ENCODE results near the gene GAA. TPM values are rescaled to one million over a fixed set of nuclear protein-coding genes. Genes with fewer than 3 reads are reported as not detected.

The GAA gene
- total and polyA plus RNA-seq, 2 of the 4 experiments (the other 2 are of a cell fraction): 2.2 to 14.8 TPM

- POLR2A ChIA-PET (ENCODE audit: unreplicated experiment): no interaction called here
- no peaks in the 10 kb centered on the region for H4K20me1 ChIP-seq (ENCODE audit: insufficient read depth, low read length)
- no peak overlapping the region for H4K91ac ChIP-seq (ENCODE audit: insufficient read depth, low read depth, low read length)
- H3K9ac ChIP-seq (ENCODE audit: low read depth, low read length): no peak overlapping the region
- H3K4me2 ChIP-seq (ENCODE audit: low read depth, low read length): no peak overlapping the region
- no peaks in the 10 kb centered on the region for H3K79me1 ChIP-seq (ENCODE audit: low read depth in 1 of 2, low read length in 2 of 2)
- H2BK20ac ChIP-seq (ENCODE audit: low read depth, low read length): no peak overlapping the region
- H3K18ac ChIP-seq (ENCODE audit: low read depth, low read length): no peak overlapping the region
- 91% methylated on average over 6 of the region's 31 CpGs; no CpG with 5 or more reads in 1 of the 2 experiments for WGBS, 2 experiments (ENCODE audit: extremely low coverage in 2 of 2, insufficient read length in 1 of 2)
- no peak for ATAC-seq (ENCODE audit: low read depth)
- TF ChIP-seq CEBPB (IDR thresholded peaks at IDR 0.05; ENCODE audit: low read depth, low read length): no peak
- TF ChIP-seq, protein P1, sequence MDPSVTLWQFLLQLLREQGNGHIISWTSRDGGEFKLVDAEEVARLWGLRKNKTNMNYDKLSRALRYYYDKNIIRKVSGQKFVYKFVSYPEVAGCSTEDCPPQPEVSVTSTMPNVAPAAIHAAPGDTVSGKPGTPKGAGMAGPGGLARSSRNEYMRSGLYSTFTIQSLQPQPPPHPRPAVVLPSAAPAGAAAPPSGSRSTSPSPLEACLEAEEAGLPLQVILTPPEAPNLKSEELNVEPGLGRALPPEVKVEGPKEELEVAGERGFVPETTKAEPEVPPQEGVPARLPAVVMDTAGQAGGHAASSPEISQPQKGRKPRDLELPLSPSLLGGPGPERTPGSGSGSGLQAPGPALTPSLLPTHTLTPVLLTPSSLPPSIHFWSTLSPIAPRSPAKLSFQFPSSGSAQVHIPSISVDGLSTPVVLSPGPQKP (IDR thresholded peaks at IDR 0.05; ENCODE audit: borderline replicate concordance, low read depth, low read length): no peak
- no peak for TF ChIP-seq CHD1 (IDR thresholded peaks at IDR 0.05; ENCODE audit: low read depth, low read length)
- no peak for TF ChIP-seq NFE2L2 (IDR thresholded peaks at IDR 0.05; ENCODE audit: low read depth, low read length)
- no peak for TF ChIP-seq RAD21 (IDR thresholded peaks at IDR 0.05; ENCODE audit: low read length)
- TF ChIP-seq CTCF (conservative IDR thresholded peaks at IDR 0.05; ENCODE audit: low read depth, low read length): no peak
- TF ChIP-seq SMC3 (IDR thresholded peaks at IDR 0.05; ENCODE audit: low read depth, low read length): no peak
- H3K9me1 ChIP-seq (ENCODE audit: insufficient read depth, low read length): peaks cover 7% of the 10 kb centered on the region
- H3K9me3 ChIP-seq (ENCODE audit: control insufficient read depth, insufficient read depth, low read length): no peaks in the 10 kb centered on the region
- H2AK9ac ChIP-seq (replicated peaks; ENCODE audit: low read depth, low read length, poor library complexity): no peak overlapping the region
- in situ Hi-C loops (cut with MboI; ENCODE audit: low sequenced_read_pairs) (no loop called here), dilution Hi-C loops (cut with HindIII; ENCODE audit: low sequenced_read_pairs, unreplicated experiment) (no loop called here), intact Hi-C loops (cut with micrococcal nuclease) (no loop called here)
- no peak overlapping the region for H3K4me3 ChIP-seq (ENCODE audit: insufficient read depth, low read depth, low read length)
- peaks cover 5% of the 10 kb centered on the region for H3K4me1 ChIP-seq (ENCODE audit: control insufficient read depth, insufficient read depth, low read length)
- H2AFZ ChIP-seq (replicated peaks; ENCODE audit: low read length, poor library complexity): no peak overlapping the region
- H2BK5ac ChIP-seq (ENCODE audit: low read depth, low read length, poor library complexity, severe bottlenecking): no peak overlapping the region
- H3K27me3 ChIP-seq (ENCODE audit: control insufficient read depth, insufficient read depth, low read length): no peaks in the 10 kb centered on the region
- H4K8ac ChIP-seq (ENCODE audit: low read depth in 2 of 2, low read length in 2 of 2): no peak overlapping the region
- peaks cover 3% of the 10 kb centered on the region; the same call in 1 of the 2 replicates for H3K36me3 ChIP-seq (ENCODE audit: control insufficient read depth, insufficient read depth, low read length)
- no peak for DNase-seq
- no TSS peak for BruUV-seq (replicated peaks)
- H3K56ac ChIP-seq (ENCODE audit: extremely low read depth, insufficient read depth, low read length): no peak overlapping the region
- no peak overlapping the region for H4K5ac ChIP-seq (ENCODE audit: low read depth, low read length)
- H2AK5ac ChIP-seq (ENCODE audit: low read depth, low read length): no peak overlapping the region; the same call in 1 of the 2 replicates
- H3K14ac ChIP-seq (replicated peaks; ENCODE audit: low read depth, low read length): no peak overlapping the region
- H2BK15ac ChIP-seq (ENCODE audit: low read depth, low read length): no peak overlapping the region
- no peak overlapping the region for H3K27ac ChIP-seq (ENCODE audit: insufficient read depth, low read length)
- CTCF ChIA-PET: interaction anchor here (1.5 kb wide), 1 partner anchor 16 kb away, joined by 4 read pairs; the partner anchor contains the start of gene GAA
- H3K23ac ChIP-seq (ENCODE audit: low read depth, low read length): no peak overlapping the region
- no peak overlapping the region for H2BK120ac ChIP-seq (ENCODE audit: low read depth, low read length)
- H3K4ac ChIP-seq (ENCODE audit: low read depth, low read length): no peak overlapping the region
These were observed 16.4 kb downstream of the GAA start for GRCh38 chr17:80117491-80118401.
